Adrenal gland (tissue), 5 donors: ENCODE data around the gene HOXA9.

Experiments
- POLR2A ChIP-seq, 2 donors: fragments of 450-650 bp; IDR thresholded peaks; one replicate each; pipeline ENCODE4 v1.6.1; 2017; ENCODE audit warnings: antibody characterized with exemption in 2 of 2, mild to moderate bottlenecking in 2 of 2, moderate library complexity in 1 of 2
- TF ChIP-seq, protein P1 (sequence below), 6 experiments: fragments of 450-650 bp in 4 of 6; fragments of 200-600 bp in 2 of 6; sonication (generic) in 1 of 6; IDR thresholded peaks; 1 replicate in 5 of 6; 2 replicates in 1 of 6; pipeline versions ENCODE4 v1.5.1 to v1.8.0; 2016 to 2021; ENCODE audit warnings: antibody characterized with exemption in 6 of 6, mild to moderate bottlenecking in 2 of 6, moderate library complexity in 1 of 6
- donor health status: DM: no; HTN: no; CAD: no.

DNA sequence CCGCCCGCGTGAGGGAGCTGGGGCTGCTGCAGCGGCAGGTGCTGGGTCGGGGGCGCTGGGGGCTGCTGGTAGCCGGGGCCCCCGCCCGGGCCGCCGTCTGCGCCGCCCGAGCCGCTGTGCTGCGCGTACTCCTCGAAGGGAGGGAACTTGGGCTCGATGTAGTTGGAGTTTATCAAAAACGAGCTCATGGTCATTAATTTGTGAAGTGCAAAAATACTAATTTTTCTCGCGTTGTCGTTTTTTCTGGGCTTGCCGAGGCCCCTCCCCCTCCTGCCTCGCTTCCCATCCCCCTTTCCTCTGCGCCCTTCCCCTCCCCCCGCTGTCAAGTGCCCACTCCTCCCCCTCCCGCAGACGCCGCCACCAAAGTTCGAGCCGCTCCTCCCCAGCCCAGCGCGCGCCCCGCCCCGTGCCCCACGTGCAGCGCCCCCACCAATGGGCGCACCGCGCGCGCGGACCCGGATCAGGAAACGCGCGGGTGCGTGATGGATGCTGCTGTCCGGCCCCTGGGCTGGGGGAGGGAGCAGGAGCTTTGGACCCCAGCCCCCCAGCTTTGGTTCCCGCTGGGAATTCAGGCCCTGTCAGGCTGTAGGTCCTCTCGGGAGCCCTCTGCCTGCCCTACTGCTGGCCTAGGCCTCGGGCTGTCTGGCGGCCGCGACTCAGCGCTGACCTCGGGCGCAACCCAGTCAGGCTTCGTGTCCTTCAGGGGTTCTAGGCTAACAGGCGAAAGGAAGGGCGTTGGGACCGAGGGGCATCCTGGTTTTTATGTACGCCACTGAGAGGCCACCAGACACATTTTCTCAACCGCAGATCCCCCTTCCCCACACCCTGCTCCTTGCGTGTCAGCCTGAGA is 34.6 kb downstream of the HOXA9 start, which contains the start of gene HOXA4:
- TF ChIP-seq POLR2A (IDR thresholded peaks at IDR 0.05): peak; percentile 58 to 69
- TF ChIP-seq, protein P1, sequence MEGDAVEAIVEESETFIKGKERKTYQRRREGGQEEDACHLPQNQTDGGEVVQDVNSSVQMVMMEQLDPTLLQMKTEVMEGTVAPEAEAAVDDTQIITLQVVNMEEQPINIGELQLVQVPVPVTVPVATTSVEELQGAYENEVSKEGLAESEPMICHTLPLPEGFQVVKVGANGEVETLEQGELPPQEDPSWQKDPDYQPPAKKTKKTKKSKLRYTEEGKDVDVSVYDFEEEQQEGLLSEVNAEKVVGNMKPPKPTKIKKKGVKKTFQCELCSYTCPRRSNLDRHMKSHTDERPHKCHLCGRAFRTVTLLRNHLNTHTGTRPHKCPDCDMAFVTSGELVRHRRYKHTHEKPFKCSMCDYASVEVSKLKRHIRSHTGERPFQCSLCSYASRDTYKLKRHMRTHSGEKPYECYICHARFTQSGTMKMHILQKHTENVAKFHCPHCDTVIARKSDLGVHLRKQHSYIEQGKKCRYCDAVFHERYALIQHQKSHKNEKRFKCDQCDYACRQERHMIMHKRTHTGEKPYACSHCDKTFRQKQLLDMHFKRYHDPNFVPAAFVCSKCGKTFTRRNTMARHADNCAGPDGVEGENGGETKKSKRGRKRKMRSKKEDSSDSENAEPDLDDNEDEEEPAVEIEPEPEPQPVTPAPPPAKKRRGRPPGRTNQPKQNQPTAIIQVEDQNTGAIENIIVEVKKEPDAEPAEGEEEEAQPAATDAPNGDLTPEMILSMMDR (IDR thresholded peaks at IDR 0.05): peak in 1 of 6 experiments; percentile 4
